ENCODE data around the gene CCDC27. TPM values are rescaled to one million over a fixed set of nuclear protein-coding genes. Genes with fewer than 3 reads are reported as not detected.
"Not testable (repeated sequence)": the region's sequence is repeated elsewhere in the genome, so short reads cannot be mapped to it uniquely, and the experiment has no call there.

Gene CCDC27
- total RNA-seq, 2 donors from 2014 or later = not detected

DNA sequence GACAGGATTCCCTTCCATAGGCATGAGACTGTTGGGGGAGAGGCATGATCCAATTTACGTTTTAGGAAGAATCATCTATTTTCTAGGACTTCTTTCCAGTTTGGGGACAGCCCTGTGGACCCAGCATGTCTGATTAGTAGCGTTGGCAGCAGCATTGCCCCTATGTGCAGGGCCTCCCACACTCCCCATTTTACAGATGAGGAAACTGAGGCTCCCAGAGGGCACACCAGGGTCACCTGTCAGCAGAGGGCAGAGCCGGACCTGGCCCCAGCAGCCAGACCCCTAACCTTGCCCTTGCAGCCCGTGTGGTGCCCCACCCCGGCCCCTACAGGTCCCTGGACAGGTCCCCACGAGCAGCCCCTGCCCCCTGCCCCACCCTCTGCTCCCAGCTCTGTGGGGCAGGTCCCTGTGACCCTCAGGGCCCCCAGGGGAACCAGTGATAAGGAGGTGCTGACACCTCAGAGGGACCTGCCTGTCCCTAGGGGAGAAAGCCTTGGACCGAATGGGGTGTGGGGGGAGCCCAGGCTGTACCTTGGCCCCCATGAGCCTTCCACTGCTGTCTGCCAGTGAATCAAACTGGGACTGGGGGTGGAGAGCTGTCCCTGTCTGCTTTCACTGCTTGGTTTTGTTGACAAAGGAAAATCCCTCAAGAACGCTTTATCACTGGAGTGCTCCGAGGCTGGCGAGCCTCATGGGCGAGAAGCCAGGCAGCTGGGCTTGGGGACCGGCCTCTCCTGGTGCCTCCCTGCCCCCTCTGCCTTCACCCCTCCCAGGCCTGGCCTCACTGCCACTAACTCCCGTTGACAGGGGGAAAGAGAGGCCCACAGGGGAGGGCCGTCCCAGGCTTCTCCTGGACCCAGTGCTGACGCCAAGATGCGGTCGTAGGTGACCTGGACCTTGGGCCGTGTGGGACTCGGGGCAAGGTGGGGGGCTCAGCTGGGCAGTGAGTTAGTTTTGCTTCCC is 39.4 kb upstream of the CCDC27 start:
- DNase-seq (ENCODE audit: low spot score) = no peak
- no peak overlapping the region for H3K27ac Mint-ChIP-seq
- peaks cover 0 to 4% of the 10 kb centered on the region in 2 donors for H3K27me3 Mint-ChIP-seq
- no peaks in the 10 kb centered on the region for H3K36me3 Mint-ChIP-seq
- H3K4me1 Mint-ChIP-seq (ENCODE audit: low read depth in 2 of 2) = no peaks in the 10 kb centered on the region
- H3K4me3 Mint-ChIP-seq = no peak overlapping the region
- no peaks in the 10 kb centered on the region for H3K9me3 Mint-ChIP-seq
- ATAC-seq = no peak

DNA sequence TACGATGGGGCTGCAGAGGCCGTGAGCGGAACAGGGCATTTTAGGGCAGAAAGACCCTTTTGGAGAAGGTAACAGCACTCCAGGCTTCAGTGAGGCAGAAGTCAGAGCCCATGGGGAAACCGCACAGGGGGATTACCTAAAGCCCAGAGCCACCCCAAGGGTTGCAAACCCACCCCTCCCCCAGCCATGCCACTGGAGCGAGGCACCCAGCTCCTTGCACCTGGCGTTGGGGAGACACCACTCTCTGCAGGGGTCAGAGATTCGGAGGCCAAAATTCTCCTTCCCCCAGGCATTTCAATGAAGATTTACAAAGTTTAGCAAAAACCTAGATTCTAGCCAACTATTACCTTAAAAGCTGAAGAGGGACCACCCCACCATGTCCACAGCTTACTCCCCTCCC is 38.4 kb upstream of the CCDC27 start:
- peaks cover 0 to 4% of the 10 kb centered on the region in 2 donors for H3K27me3 Mint-ChIP-seq
- H3K36me3 Mint-ChIP-seq = no peaks in the 10 kb centered on the region
- H3K4me1 Mint-ChIP-seq (ENCODE audit: low read depth in 2 of 2) = no peaks in the 10 kb centered on the region
- ATAC-seq = no peak
- H3K9me3 Mint-ChIP-seq = no peaks in the 10 kb centered on the region
- H3K27ac Mint-ChIP-seq = no peak overlapping the region
- H3K4me3 Mint-ChIP-seq = no peak overlapping the region
- no peak for DNase-seq (ENCODE audit: low spot score)

DNA sequence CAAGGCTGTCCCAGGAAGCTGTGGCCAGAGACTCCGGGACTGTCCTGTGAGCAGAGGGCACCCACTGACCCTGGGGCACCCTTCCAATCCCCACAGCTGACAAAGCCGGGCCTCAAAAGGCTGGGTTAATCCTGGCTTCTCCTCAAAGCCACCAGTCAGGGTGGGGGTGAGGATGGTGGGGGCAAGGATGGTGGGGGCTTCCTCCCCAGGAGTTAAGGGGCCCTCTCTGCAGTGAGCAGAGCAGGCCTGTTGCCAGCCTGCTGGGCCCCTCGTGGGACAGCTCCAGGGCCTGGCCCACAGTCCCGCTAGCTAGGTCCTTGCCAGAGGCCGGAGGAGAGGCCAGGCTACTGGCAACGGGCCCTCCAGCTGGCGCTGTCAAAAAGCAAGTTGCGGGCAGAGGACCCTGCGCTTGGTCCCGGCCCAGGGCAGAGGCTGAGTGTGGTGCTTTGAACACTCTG is 37.9 kb upstream of the CCDC27 start:
- H3K4me1 Mint-ChIP-seq (ENCODE audit: low read depth in 2 of 2) = no peaks in the 10 kb centered on the region
- ATAC-seq = no peak
- H3K9me3 Mint-ChIP-seq = no peaks in the 10 kb centered on the region
- H3K4me3 Mint-ChIP-seq = no peak overlapping the region
- DNase-seq (ENCODE audit: low spot score) = no peak
- H3K27me3 Mint-ChIP-seq = peaks cover 0 to 4% of the 10 kb centered on the region in 2 donors
- H3K27ac Mint-ChIP-seq = no peak overlapping the region
- no peaks in the 10 kb centered on the region for H3K36me3 Mint-ChIP-seq

DNA sequence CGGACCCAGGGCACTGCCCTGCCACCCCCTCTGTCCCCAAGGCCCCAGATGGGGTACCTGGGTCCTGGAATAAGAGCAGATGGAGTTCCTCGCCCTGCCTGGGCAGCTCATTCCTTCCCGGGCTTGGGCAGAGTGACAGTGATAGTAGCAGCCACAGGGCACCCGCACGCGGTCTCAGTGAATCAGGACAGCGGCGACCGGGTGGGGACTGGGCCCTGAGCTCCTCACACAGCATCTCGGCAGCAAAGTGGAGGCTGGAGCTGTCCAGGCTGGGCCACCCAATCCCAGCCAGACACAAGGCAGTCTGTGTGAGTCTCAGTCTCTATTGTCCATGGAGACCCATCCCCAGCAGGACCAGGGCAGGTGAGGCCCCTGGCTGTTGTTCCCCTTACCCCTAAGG is 37.4 kb upstream of the CCDC27 start:
- Mint-ChIP-seq H3K4me3 (no peak overlapping the region), H3K27me3 (peaks cover 0 to 4% of the 10 kb centered on the region in 2 donors), H3K9me3 (no peaks in the 10 kb centered on the region), H3K4me1 (ENCODE audit: low read depth in 2 of 2) (no peaks in the 10 kb centered on the region), H3K36me3 (no peaks in the 10 kb centered on the region), H3K27ac (no peak overlapping the region)
- DNase-seq (ENCODE audit: low spot score) (no peak), ATAC-seq (no peak)

DNA sequence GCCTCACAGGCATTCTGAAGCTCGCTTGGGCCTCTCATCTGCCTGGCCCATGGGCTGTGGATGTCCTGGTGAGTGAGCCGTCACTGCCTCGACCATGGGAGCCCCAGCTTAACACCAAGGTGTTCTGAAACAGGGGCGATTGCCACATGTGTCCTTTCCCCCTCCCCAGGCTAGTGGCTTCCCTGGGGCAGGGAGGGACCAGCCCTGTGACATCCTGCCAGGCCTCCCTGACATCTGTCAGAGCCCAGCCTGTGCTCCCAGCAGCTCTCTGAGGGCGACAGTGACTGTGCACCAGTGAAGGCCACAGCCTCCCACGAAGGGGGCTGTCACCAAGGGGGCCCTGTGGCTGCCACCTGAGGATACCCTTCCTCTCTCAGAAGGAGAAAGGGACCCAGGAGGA is 35.9 kb upstream of the CCDC27 start:
- DNase-seq (ENCODE audit: low spot score) (no peak), ATAC-seq (no peak)
- Mint-ChIP-seq H3K36me3 (no peaks in the 10 kb centered on the region), H3K27ac (no peak overlapping the region), H3K27me3 (peaks cover 0 to 4% of the 10 kb centered on the region in 2 donors), H3K9me3 (no peaks in the 10 kb centered on the region), H3K4me1 (ENCODE audit: low read depth in 2 of 2) (no peaks in the 10 kb centered on the region), H3K4me3 (no peak overlapping the region)

DNA sequence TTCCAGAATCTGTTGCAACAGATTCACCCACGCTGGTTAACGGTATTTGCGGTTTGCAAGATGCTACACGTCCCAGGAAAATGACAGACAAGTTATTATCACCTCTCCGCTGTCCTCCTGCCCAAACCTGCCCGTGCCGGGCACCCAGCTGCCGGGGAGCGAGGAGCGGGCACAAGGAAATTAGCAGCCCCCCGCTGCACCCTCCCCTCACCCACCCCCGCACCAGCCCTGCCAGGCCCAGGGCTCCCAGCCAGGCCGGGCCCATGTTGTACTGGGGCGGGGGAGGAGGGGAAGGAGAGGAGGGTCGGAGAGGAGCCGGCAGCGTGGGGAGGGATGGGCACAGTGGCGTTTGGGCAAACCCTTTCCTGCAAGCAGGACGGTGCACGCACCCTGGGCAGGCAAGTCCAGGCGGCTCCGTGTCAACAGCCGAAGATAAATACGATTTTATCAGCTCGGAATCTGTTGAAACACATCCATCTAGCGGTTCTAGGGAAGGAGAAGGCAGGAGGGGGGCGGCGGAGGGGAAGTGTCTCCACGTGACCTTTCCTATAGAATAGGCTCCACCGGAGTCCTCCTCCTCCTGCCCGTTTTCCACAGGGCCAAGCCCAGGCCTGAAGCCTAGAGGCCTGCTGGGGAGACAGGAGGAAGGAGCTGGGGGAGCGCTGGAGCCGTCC is 35.1 kb upstream of the CCDC27 start:
- H3K4me1 Mint-ChIP-seq (ENCODE audit: low read depth in 2 of 2) = no peaks in the 10 kb centered on the region
- no peaks in the 10 kb centered on the region for H3K27me3 Mint-ChIP-seq
- no peaks in the 10 kb centered on the region for H3K9me3 Mint-ChIP-seq
- H3K4me3 Mint-ChIP-seq = no peak overlapping the region
- DNase-seq (ENCODE audit: low spot score) (no peak), ATAC-seq (no peak)
- H3K27ac Mint-ChIP-seq = no peak overlapping the region
- H3K36me3 Mint-ChIP-seq = no peaks in the 10 kb centered on the region

DNA sequence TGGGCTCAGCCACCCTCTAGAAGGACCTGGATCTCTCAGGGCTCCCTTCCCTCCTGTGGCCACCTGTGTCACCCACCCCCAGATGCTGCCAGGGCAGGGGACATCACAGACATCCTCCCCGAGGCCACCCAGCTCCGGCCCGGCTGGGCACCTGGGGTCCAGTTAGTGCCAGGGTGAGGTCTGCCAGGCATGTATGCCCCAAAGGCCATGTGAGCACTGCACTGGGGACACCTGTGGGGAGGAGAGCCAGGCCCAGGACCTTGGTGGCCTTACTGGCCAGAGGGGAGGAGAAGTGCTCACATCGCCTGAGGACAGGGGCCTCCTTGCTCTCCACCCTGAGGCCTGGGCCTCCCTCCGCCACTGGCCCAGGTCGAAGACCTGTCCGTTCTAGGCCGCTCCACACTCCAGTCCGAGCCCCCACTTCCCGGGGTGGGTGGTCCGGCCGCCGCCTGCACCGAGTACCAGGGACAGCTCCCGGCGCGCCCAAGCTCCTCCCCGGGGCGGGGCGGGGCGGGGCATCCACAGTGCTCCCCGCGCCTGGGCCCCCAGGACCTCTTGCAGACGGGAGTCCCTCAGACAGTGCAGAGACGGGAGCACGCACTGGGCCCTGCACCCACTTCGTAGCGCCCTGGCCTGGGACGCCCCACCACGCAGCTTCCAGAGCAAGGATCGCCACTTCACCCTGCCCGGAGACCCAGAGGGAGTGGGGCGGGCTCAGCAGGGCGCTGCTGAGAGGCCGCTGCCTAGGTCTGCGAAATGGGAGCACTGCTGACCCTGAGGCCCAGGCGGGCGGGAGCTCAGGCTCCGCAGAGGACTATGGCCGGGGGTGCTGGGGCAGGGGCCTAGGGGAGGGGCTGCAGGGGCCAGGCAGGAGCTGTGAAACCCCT is 34.3 kb upstream of the CCDC27 start:
- no peaks in the 10 kb centered on the region for H3K9me3 Mint-ChIP-seq
- DNase-seq (ENCODE audit: low spot score) (no peak), ATAC-seq (peak in 1 of 2 donors; percentile 47)
- no peaks in the 10 kb centered on the region for H3K4me1 Mint-ChIP-seq (ENCODE audit: low read depth in 2 of 2)
- no peaks in the 10 kb centered on the region for H3K36me3 Mint-ChIP-seq
- no peaks in the 10 kb centered on the region for H3K27me3 Mint-ChIP-seq
- H3K4me3 Mint-ChIP-seq = no peak overlapping the region
- no peak overlapping the region for H3K27ac Mint-ChIP-seq

DNA sequence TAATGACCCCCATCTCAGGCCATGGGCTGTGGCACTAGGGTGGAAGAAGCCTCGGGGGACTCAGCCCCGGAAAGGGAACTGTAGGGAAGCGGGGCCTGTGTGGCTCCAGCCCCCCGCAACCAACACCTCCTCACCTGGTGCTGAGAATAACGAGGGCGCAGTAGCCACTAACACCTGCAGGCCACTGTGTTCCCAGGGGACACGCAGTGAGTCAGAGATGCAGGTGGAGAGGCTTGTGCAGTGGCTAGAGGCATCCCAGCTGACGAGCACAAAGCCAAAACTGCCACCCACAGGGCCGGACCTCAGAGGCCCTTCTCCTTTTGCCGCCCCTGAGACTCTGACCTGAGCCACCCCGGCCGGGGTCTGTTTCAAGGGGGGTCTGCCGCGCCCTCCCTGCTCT is 33.5 kb upstream of the CCDC27 start:
- ATAC-seq (no peak), DNase-seq (ENCODE audit: low spot score) (no peak)
- Mint-ChIP-seq H3K36me3 (no peaks in the 10 kb centered on the region), H3K4me3 (no peak overlapping the region), H3K4me1 (ENCODE audit: low read depth in 2 of 2) (no peaks in the 10 kb centered on the region), H3K27ac (no peak overlapping the region), H3K27me3 (no peaks in the 10 kb centered on the region), H3K9me3 (no peaks in the 10 kb centered on the region)

DNA sequence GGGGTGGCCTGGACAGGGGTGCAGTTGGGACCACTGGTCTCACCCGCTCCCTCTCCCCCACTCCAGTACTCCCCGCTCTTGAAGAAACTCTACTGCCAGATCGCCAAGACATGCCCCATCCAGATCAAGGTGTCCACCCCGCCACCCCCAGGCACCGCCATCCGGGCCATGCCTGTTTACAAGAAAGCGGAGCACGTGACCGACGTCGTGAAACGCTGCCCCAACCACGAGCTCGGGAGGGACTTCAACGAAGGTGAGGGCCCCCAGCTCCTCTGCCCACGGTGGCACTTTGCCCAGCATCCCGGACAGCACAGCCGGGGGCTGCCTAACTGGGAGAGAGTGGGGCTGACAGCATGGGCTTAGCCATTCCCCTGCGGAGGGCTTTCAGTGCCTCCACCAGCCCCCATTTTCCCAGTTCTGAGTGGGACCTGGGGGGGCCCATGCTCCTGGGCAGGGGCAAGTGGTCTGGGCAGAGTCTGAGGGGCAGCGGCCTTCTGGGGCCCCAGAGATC is 30.2 kb upstream of the CCDC27 start:
- no peak for DNase-seq (ENCODE audit: low spot score)
- H3K36me3 Mint-ChIP-seq = no peaks in the 10 kb centered on the region
- peaks cover 0 to 2% of the 10 kb centered on the region in 2 donors for H3K27me3 Mint-ChIP-seq
- H3K27ac Mint-ChIP-seq = no peak overlapping the region
- H3K4me1 Mint-ChIP-seq (ENCODE audit: low read depth in 2 of 2) = peaks cover 0 to 3% of the 10 kb centered on the region in 2 donors
- no peaks in the 10 kb centered on the region for H3K9me3 Mint-ChIP-seq
- ATAC-seq = no peak
- no peak overlapping the region for H3K4me3 Mint-ChIP-seq

DNA sequence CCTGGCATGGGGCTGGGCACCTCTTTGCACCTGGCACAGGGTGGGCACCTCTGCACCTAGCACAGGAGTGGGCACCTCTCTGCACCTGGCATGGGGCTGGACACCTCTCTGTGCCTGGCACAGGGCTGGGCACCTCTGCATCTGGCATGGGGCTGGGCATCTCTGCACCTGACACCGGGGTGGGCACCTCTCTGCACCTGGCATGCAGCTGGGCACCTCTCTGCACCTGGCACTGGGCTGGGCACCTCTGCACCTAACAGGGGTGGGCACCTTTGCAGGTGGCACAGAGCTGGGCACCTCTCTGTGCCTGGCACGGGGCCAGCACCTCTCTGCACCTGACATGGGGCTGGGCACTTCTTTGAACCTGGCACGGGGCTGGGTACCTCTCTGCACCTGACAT is 29.4 kb upstream of the CCDC27 start:
- peaks cover 0 to 3% of the 10 kb centered on the region in 2 donors for H3K4me1 Mint-ChIP-seq (ENCODE audit: low read depth in 2 of 2)
- H3K27me3 Mint-ChIP-seq = peaks cover 0 to 2% of the 10 kb centered on the region in 2 donors
- no peaks in the 10 kb centered on the region for H3K9me3 Mint-ChIP-seq
- ATAC-seq (no peak), DNase-seq (ENCODE audit: low spot score) (no peak)
- no peak overlapping the region for H3K4me3 Mint-ChIP-seq
- no peak overlapping the region for H3K27ac Mint-ChIP-seq
- H3K36me3 Mint-ChIP-seq = no peaks in the 10 kb centered on the region

DNA sequence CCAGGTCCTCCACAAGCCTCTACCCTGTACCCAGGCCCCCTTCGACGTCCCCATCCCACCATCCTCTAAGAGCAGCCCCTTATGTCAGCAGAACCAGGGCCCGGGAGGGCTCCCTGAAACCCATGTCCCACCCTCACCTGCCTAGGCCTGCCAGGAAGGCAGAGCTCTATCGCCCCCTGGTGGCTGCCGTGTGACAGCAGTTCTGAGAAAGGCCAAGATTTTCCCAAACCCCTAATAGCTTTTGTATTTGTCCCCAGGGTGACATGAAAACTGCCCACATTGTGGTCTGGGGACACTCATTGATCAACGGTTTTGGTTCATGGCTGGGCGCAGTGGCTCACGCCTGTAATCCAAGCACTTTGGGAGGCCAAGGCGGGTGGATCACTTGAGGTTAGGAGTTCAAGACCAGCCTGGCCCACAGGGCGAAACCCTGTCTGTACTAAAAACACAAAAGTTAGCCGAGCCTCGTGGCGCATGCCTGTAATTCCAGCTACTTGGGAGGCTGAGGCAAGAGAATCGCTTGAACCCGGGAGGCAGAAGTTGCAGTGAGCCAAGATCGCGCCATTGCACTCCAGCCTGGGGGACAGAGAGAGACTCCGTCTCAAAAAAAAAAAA is 27.7 kb upstream of the CCDC27 start:
- not testable (repeated sequence) for H3K27me3 Mint-ChIP-seq; H3K4me1 Mint-ChIP-seq (ENCODE audit: low read depth in 2 of 2); H3K27ac Mint-ChIP-seq; H3K36me3 Mint-ChIP-seq; H3K4me3 Mint-ChIP-seq; DNase-seq (ENCODE audit: low spot score); H3K9me3 Mint-ChIP-seq
- ATAC-seq = peak in 1 of 2 donors; percentile 48

DNA sequence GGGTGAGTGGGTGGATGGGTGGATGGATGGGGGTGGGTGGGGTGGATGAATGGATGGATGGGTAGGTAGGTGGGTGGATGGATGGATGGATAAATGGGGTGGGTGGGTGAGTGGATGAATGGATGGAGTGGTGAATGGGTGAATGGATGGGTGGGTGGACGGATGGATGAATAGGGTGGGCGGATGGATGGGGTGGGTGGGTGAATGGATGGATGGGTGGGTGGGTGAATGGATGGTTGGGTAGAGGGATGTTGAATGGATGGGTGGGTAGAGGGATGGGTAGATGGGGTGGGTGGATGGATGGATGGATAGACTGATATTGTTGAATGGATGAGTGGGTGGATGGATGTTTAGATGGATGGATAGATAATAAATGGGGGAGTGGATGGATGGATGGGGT is 26.9 kb upstream of the CCDC27 start:
- H3K4me1 Mint-ChIP-seq (ENCODE audit: low read depth in 2 of 2) = peaks cover 0 to 3% of the 10 kb centered on the region in 2 donors
- H3K36me3 Mint-ChIP-seq = no peaks in the 10 kb centered on the region
- ATAC-seq (no peak), DNase-seq (ENCODE audit: low spot score) (no peak)
- H3K4me3 Mint-ChIP-seq = no peak overlapping the region
- H3K27ac Mint-ChIP-seq = no peak overlapping the region
- H3K9me3 Mint-ChIP-seq = no peaks in the 10 kb centered on the region
- peaks cover 0 to 2% of the 10 kb centered on the region in 2 donors for H3K27me3 Mint-ChIP-seq

All from natural killer cell treated with Interleukin-12 subunit alpha and Interleukin-12 subunit beta and Interleukin-15 and Interleukin-18, amount 100 ng/mL, for 72 hours (primary cell).